HL-60 (cell line): ENCODE data around the gene SSH2.
A peak's percentile ranks its signal among the peaks of the same experiment; 100 is the strongest.
"Not testable (repeated sequence)": the region's sequence is repeated elsewhere in the genome, so short reads cannot be mapped to it uniquely, and the experiment has no call there.

ENCODE experiments used
- DNase-seq, 2 experiments: peaks; one replicate each; pipeline ENCODE4 v3.0.0-alpha.2; 2010 to 2020; ENCODE audit warnings: low read depth in 1 of 2, low spot score in 1 of 2
- H3K27ac ChIP-seq: fragments of 250-450 bp; sonication (Bioruptor Pico); replicated peaks from 2 replicates; pipeline ENCODE4 v1.5.1; 2020; ENCODE audit warnings: mild to moderate bottlenecking, moderate library complexity
- H3K27me3 ChIP-seq: fragments of 250-450 bp; sonication (Bioruptor Pico); 2 replicates; pipeline ENCODE4 v1.5.1; 2021; ENCODE audit warnings: mild to moderate bottlenecking, moderate library complexity; ENCODE audit not compliant: insufficient read depth, poor library complexity, severe bottlenecking
- H3K4me3 ChIP-seq: replicated peaks from 2 replicates; pipeline ENCODE4 v1.5.1; 2011; ENCODE audit warnings: mild to moderate bottlenecking, control low read depth, low read length; ENCODE audit not compliant: insufficient read depth
- GABPA ChIP-seq: IDR thresholded peaks from 2 replicates; pipeline ENCODE4 v1.6.1; 2012; ENCODE audit warnings: low read depth
- POLR2AphosphoS5 ChIP-seq: IDR thresholded peaks from 2 replicates; pipeline ENCODE4 v1.6.1; 2012; ENCODE audit warnings: low read depth
- REST ChIP-seq: IDR thresholded peaks from 2 replicates; pipeline ENCODE4 v1.6.1; 2012; ENCODE audit warnings: low read depth; ENCODE audit not compliant: insufficient replicate concordance
- SPI1 ChIP-seq: IDR thresholded peaks from 2 replicates; pipeline ENCODE4 v1.6.1; 2012; ENCODE audit warnings: low read depth, mild to moderate bottlenecking, borderline replicate concordance
- TF ChIP-seq, protein P1 (sequence below): IDR thresholded peaks from one replicate; pipeline ENCODE4 v1.5.1; 2011; ENCODE audit warnings: low read length, control low read depth, inconsistent platforms; ENCODE audit not compliant: insufficient read depth

Gene SSH2

DNA sequence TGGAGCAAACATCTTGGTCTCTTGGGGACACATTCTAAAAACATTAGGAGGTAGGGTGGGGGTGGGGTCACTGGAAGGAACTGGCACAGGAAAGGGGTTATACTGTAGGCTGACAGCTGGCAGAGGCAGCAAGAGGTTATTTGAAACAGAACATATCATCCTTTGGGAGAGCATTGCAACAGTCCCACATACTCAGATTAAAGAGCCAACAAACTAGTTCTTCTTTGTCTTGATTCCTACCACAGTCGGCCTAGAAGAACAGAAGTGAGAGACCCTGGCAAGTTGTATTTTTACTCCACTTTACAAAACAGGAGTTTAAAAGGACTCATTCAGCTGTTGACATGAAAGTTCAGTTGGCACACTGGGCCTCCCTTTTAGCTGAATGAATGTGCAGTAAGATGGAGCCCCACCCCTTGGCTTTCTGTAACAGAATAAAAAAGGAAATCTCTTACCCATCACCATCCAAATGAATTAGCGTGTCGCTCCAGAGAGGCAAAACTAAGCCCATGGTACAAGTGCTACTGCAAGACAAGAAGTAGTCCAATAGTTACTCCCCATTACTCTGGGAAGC is 252.7 kb downstream of the SSH2 start:
- Histone ChIP-seq H3K27ac (no peak overlapping the region), H3K4me3 (no peak overlapping the region), H3K27me3 (no peaks in the 10 kb centered on the region)
- no peak for TF ChIP-seq GABPA
- TF ChIP-seq SPI1, result no peak
- TF ChIP-seq, protein P1, sequence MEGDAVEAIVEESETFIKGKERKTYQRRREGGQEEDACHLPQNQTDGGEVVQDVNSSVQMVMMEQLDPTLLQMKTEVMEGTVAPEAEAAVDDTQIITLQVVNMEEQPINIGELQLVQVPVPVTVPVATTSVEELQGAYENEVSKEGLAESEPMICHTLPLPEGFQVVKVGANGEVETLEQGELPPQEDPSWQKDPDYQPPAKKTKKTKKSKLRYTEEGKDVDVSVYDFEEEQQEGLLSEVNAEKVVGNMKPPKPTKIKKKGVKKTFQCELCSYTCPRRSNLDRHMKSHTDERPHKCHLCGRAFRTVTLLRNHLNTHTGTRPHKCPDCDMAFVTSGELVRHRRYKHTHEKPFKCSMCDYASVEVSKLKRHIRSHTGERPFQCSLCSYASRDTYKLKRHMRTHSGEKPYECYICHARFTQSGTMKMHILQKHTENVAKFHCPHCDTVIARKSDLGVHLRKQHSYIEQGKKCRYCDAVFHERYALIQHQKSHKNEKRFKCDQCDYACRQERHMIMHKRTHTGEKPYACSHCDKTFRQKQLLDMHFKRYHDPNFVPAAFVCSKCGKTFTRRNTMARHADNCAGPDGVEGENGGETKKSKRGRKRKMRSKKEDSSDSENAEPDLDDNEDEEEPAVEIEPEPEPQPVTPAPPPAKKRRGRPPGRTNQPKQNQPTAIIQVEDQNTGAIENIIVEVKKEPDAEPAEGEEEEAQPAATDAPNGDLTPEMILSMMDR, result no peak
- TF ChIP-seq REST, result no peak
- TF ChIP-seq POLR2AphosphoS5, result no peak
- DNase-seq, result no peak

- not testable (repeated sequence) for H3K27ac ChIP-seq, H3K4me3 ChIP-seq, H3K27me3 ChIP-seq, DNase-seq
Measured at GRCh38 chr17:29675961-29676360, 254.1 kb downstream of the SSH2 start.

- peak in 1 of 2 experiments; percentile 69 for DNase-seq
- Histone ChIP-seq H3K27me3 (no peaks in the 10 kb centered on the region), H3K27ac (peak overlapping the region; percentile 38), H3K4me3 (no peak overlapping the region)
- TF ChIP-seq, protein P1, result no peak
- TF ChIP-seq REST, result no peak
- TF ChIP-seq GABPA, result no peak
- TF ChIP-seq SPI1, result no peak
- TF ChIP-seq POLR2AphosphoS5, result peak; percentile 95
Measured at GRCh38 chr17:29674281-29674680, 255.7 kb downstream of the SSH2 start.

DNA sequence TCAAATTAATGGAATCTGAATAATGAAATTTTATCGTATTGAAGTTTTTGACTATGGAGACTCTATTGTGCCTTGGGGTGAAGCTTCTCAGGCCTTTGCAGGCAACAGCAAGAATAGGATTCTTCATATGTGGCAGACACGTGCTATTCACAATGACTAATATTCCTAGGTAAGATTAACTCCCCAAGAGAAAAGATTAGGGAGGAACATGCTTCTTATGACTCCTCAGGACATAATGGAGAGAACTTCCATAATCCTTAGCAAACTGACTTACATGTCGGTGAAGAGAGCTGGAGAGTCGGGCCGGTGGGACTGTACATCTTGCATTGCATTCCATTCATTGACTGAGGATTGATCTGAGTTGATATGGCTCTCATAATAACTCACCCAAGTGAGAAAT is 258.4 kb downstream of the SSH2 start:
- no peak for TF ChIP-seq SPI1
- no peak for TF ChIP-seq GABPA
- TF ChIP-seq REST, result no peak
- TF ChIP-seq, protein P1, result no peak
- no peak for TF ChIP-seq POLR2AphosphoS5
- Histone ChIP-seq H3K4me3 (no peak overlapping the region), H3K27ac (no peak overlapping the region), H3K27me3 (no peaks in the 10 kb centered on the region)
- no peak for DNase-seq
